H1 (cell line): ENCODE measurements around the gene FMNL2. TPM values are rescaled to one million over a fixed set of nuclear protein-coding genes. Genes with fewer than 3 reads are reported as not detected.

Experiments used
- CTCF ChIA-PET: fragments of 300-600 bp; sonication (Branson Sonifier 250); formaldehyde crosslinking; loops from one replicate; lab custom pipeline; 2021; ENCODE audit not compliant: partially characterized antibody; lab: Charles Lee
- POLR2A ChIA-PET: fragments of 300-600 bp; sonication (Branson Sonifier 250); formaldehyde crosslinking; loops from one replicate; lab custom pipeline; 2021; ENCODE audit warnings: inconsistent platforms; ENCODE audit not compliant: partially characterized antibody; lab: Charles Lee
- DNase-seq, 2 experiments: peaks; one replicate each; pipeline versions ENCODE4 v3.0.0 to v3.0.0-alpha.2; 2010 to 2022; ENCODE audit warnings: low spot score in 2 of 2, low read depth in 1 of 2, mixed read lengths in 1 of 2
- FAIRE-seq: peaks from 2 replicates; lab custom pipeline; 2011; peaks lifted over from hg19 to GRCh38; lab: Jason Lieb, UNC
- H2AFZ ChIP-seq: 2 replicates; pipeline ENCODE4 v1.8.1; 2012; ENCODE audit warnings: low read length, inconsistent platforms
- H2AK5ac ChIP-seq: 2 replicates; pipeline ENCODE4 v1.6.1; 2013; ENCODE audit warnings: low read depth, low read length
- H2BK120ac ChIP-seq: replicated peaks from 2 replicates; pipeline ENCODE3; 2013; ENCODE audit warnings: low read depth, low read length, inconsistent platforms
- H2BK12ac ChIP-seq: 2 replicates; pipeline ENCODE4 v1.6.1; 2013; ENCODE audit warnings: low read depth, low read length
- H2BK15ac ChIP-seq: 2 replicates; pipeline ENCODE4 v1.6.1; 2013; ENCODE audit warnings: low read length
- H2BK20ac ChIP-seq: 2 replicates; pipeline ENCODE4 v1.6.1; 2013; ENCODE audit warnings: low read length
- H2BK5ac ChIP-seq: 2 replicates; pipeline ENCODE4 v1.6.1; 2013; ENCODE audit warnings: low read depth, low read length
- H3K14ac ChIP-seq: 2 replicates; pipeline ENCODE4 v1.6.1; 2013; ENCODE audit warnings: inconsistent platforms; ENCODE audit not compliant: insufficient read length
- H3K18ac ChIP-seq: 2 replicates; pipeline ENCODE4 v1.6.1; 2013; ENCODE audit warnings: low read length; ENCODE audit errors: extremely low read depth
- H3K23ac ChIP-seq: 2 replicates; pipeline ENCODE4 v1.6.1; 2013; ENCODE audit warnings: inconsistent platforms; ENCODE audit not compliant: insufficient read length
- H3K23me2 ChIP-seq: 2 replicates; pipeline ENCODE4 v1.6.1; 2013; ENCODE audit warnings: low read depth, low read length
- H3K27ac ChIP-seq: 2 replicates; pipeline ENCODE4 v1.6.1; 2011; ENCODE audit warnings: low read depth, low read length, inconsistent platforms
- H3K27me3 ChIP-seq, 4 experiments: replicated peaks in 1 of 4; 1 replicate in 1 of 4; 2 replicates in 3 of 4; pipeline versions ENCODE4 v1.6.1 to v1.8.1; 2011 to 2013; ENCODE audit warnings: low read length in 3 of 4, mild to moderate bottlenecking in 3 of 4, inconsistent platforms in 2 of 4, mixed read lengths in 2 of 4, moderate library complexity in 1 of 4; ENCODE audit not compliant: control insufficient read depth in 3 of 4, insufficient read depth in 3 of 4; ENCODE audit errors: extremely low read depth in 1 of 4
- H3K36me3 ChIP-seq, 4 experiments: 2 replicates each; pipeline versions ENCODE4 v1.6.1 to v1.8.1; 2011 to 2013; ENCODE audit warnings: mild to moderate bottlenecking in 4 of 4, low read length in 3 of 4, moderate library complexity in 2 of 4, control low read depth in 1 of 4, inconsistent platforms in 1 of 4; ENCODE audit not compliant: insufficient read depth in 4 of 4, control insufficient read depth in 2 of 4
- H3K4ac ChIP-seq: replicated peaks from 2 replicates; pipeline ENCODE3; 2013; ENCODE audit warnings: low read length, low read depth, mixed read lengths, inconsistent platforms; ENCODE audit not compliant: insufficient read length
- H3K4me1 ChIP-seq, 4 experiments: replicated peaks in 1 of 4; 1 replicate in 1 of 4; 2 replicates in 3 of 4; pipeline versions ENCODE4 v1.6.1 to v1.8.1; 2011 to 2013; ENCODE audit warnings: low read length in 3 of 4, inconsistent platforms in 2 of 4, mixed read lengths in 1 of 4; ENCODE audit not compliant: insufficient read depth in 4 of 4, control insufficient read depth in 3 of 4
- H3K4me2 ChIP-seq, 2 experiments: 2 replicates each; pipeline versions ENCODE4 v1.6.1 to v1.8.1; 2011 to 2013; ENCODE audit warnings: low read depth in 2 of 2, low read length in 2 of 2, control low read depth in 1 of 2, inconsistent platforms in 1 of 2, mild to moderate bottlenecking in 1 of 2; ENCODE audit not compliant: insufficient read depth in 1 of 2
- H3K4me3 ChIP-seq, 4 experiments: fragments of 200-600, 300-600 bp in 1 of 4; sonication (generic), shearing (Covaris generic), sonication (Bioruptor Twin) in 1 of 4; 2 replicates each; pipeline versions ENCODE4 v1.5.1 to v1.8.1; 2011 to 2016; ENCODE audit warnings: low read length in 4 of 4, low read depth in 3 of 4, control low read depth in 2 of 4, inconsistent platforms in 2 of 4, mild to moderate bottlenecking in 2 of 4, mixed read lengths in 1 of 4, moderate library complexity in 1 of 4; ENCODE audit not compliant: insufficient read depth in 2 of 4; ENCODE audit errors: extremely low read depth in 1 of 4
- H3K56ac ChIP-seq: replicated peaks from 2 replicates; pipeline ENCODE3; 2013; ENCODE audit warnings: low read depth, mild to moderate bottlenecking, mixed read lengths, low read length, inconsistent platforms; ENCODE audit not compliant: insufficient read length
- H3K79me1 ChIP-seq: 2 replicates; pipeline ENCODE4 v1.6.1; 2013; ENCODE audit warnings: low read depth, low read length, control low read depth
- H3K79me2 ChIP-seq, 2 experiments: 2 replicates each; pipeline versions ENCODE4 v1.6.1 to v1.8.1; 2012 to 2013; ENCODE audit warnings: low read length in 2 of 2, mild to moderate bottlenecking in 2 of 2, inconsistent platforms in 1 of 2; ENCODE audit not compliant: insufficient read depth in 2 of 2, control insufficient read depth in 1 of 2
- H3K9ac ChIP-seq, 4 experiments: replicated peaks in 1 of 4; 1 replicate in 1 of 4; 2 replicates in 3 of 4; pipeline versions ENCODE4 v1.6.1 to v1.8.1; 2011 to 2013; ENCODE audit warnings: low read depth in 3 of 4, low read length in 3 of 4, control low read depth in 2 of 4, mild to moderate bottlenecking in 2 of 4, moderate library complexity in 2 of 4, inconsistent platforms in 1 of 4; ENCODE audit errors: extremely low read depth in 1 of 4
- H3K9me3 ChIP-seq, 2 experiments: 2 replicates each; pipeline versions ENCODE4 v1.6.1 to v1.8.1; 2012 to 2013; ENCODE audit warnings: mild to moderate bottlenecking in 2 of 2, moderate library complexity in 2 of 2, control low read depth in 1 of 2, inconsistent platforms in 1 of 2, low read depth in 1 of 2, low read length in 1 of 2, mixed read lengths in 1 of 2; ENCODE audit not compliant: insufficient read depth in 2 of 2
- H4K20me1 ChIP-seq, 2 experiments: replicated peaks in 1 of 2; 2 replicates each; pipeline versions ENCODE3 to v1.8.1; 2011 to 2013; ENCODE audit warnings: inconsistent platforms in 2 of 2, low read length in 2 of 2, mild to moderate bottlenecking in 1 of 2; ENCODE audit not compliant: insufficient read depth in 2 of 2, control insufficient read depth in 1 of 2
- H4K5ac ChIP-seq: 2 replicates; pipeline ENCODE4 v1.6.1; 2013; ENCODE audit warnings: low read length, low read depth, mixed read lengths, inconsistent platforms; ENCODE audit not compliant: insufficient read length
- H4K8ac ChIP-seq: 2 replicates; pipeline ENCODE4 v1.8.0; 2013; ENCODE audit warnings: mild to moderate bottlenecking, moderate library complexity, low read length, inconsistent platforms; ENCODE audit not compliant: insufficient read depth; ENCODE audit errors: extremely low read depth
- H4K91ac ChIP-seq: replicated peaks from 2 replicates; pipeline ENCODE3; 2013; ENCODE audit warnings: low read length, mixed read lengths, inconsistent platforms; ENCODE audit not compliant: insufficient read length
- ATF2 ChIP-seq: IDR thresholded peaks from 2 replicates; pipeline ENCODE4 v1.6.1; 2012; ENCODE audit warnings: low read length, inconsistent platforms
- CHD2 ChIP-seq: IDR thresholded peaks from 2 replicates; pipeline ENCODE4 v1.6.1; 2012; ENCODE audit warnings: low read length, improper control_type of control experiment
- RBBP5 ChIP-seq: IDR thresholded peaks from 2 replicates; pipeline ENCODE4 v1.7.1; 2012; ENCODE audit warnings: low read depth, mild to moderate bottlenecking, inconsistent platforms, low read length, moderate library complexity, borderline replicate concordance
- SIRT6 ChIP-seq: IDR thresholded peaks from one replicate; pipeline ENCODE4 v1.7.1; 2012; ENCODE audit warnings: low read length, inconsistent platforms
- TAF1 ChIP-seq: IDR thresholded peaks from 2 replicates; pipeline ENCODE4 v1.6.1; 2011; ENCODE audit warnings: mild to moderate bottlenecking, low read depth, low read length
- WGBS, 2 experiments: shearing (Covaris generic) in 1 of 2; methylation state at CpG; one replicate each; pipeline versions ENCODE4 v1.1.6 to v1.1.7; 2013 to 2015; ENCODE audit warnings: low lambda C conversion rate in 2 of 2, mixed read lengths in 2 of 2, inconsistent platforms in 1 of 2, low coverage in 1 of 2, missing lambda C conversion rate in 1 of 2; ENCODE audit not compliant: insufficient replicate concordance in 2 of 2, insufficient coverage in 1 of 2, insufficient read length in 1 of 2; ENCODE audit errors: extremely low coverage in 1 of 2, missing lambda C conversion rate in 1 of 2; 5-methylcytosine and 5-hydroxymethylcytosine counted together
- polyA plus RNA-seq, 7 experiments: library from polyadenylated mRNA; depleted of rRNA in 3 of 7; stranded (reverse) in 5 of 7; unstranded in 2 of 7; fragments of >200 nt in 5 of 7; fragments of 200-250 nt in 2 of 7; gene quantifications; 1 replicate in 5 of 7; 2 replicates in 1 of 7; 4 replicates in 1 of 7; pipeline versions ENCODE4 v1.2.1 to v1.2.3, GENCODE V29; 2011 to 2013; ENCODE audit warnings: missing spikeins in 2 of 7, mixed read lengths in 2 of 7
- total RNA-seq: library from RNA; stranded (reverse); fragmentation: NEBNext Ultra II Directional; extraction: Animal tissue kit (Norgen Biotek cat#: 25700); gene quantifications from 2 replicates; pipeline ENCODE4 v1.2.1, GENCODE V29; 2021

FMNL2 gene
- total and polyA plus RNA-seq, 2 of the 8 experiments (the other 6 are each of a cell fraction or from before 2014, with no cell fraction given): 15.5 to 45.1 TPM

GRCh38 chr2:152488075-152488474 lies 153.1 kb downstream of the FMNL2 start:
- Histone ChIP-seq H3K4me2 (no peak overlapping the region), H3K4me1 (peaks cover 2 to 26% (median 16%) of the 10 kb centered on the region in 4 experiments; a peak in 6 of 7 replicates), H2BK20ac (no peak overlapping the region), H4K8ac (no peak overlapping the region), H3K36me3 (no peaks in the 10 kb centered on the region), H4K20me1 (no peaks in the 10 kb centered on the region), H2AFZ (no peak overlapping the region), H3K4ac (no peak overlapping the region), H3K23ac (no peak overlapping the region), H3K56ac (no peak overlapping the region), H3K9ac (no peak overlapping the region), H3K23me2 (peaks cover 1% of the 10 kb centered on the region), H2BK120ac (no peak overlapping the region), H3K18ac (no peak overlapping the region), H2BK5ac (no peak overlapping the region), H2AK5ac (no peak overlapping the region), H3K14ac (no peak overlapping the region), H3K27ac (no peak overlapping the region), H3K79me2 (peaks cover 3 to 85% of the 10 kb centered on the region in 2 experiments; a peak in 3 of 4 replicates), H3K27me3 (no peaks in the 10 kb centered on the region), H4K5ac (no peak overlapping the region), H2BK12ac (no peak overlapping the region), H3K79me1 (peaks cover 14% of the 10 kb centered on the region; the same call in 1 of the 2 replicates), H2BK15ac (no peak overlapping the region), H4K91ac (no peak overlapping the region), H3K4me3 (no peak overlapping the region), H3K9me3 (no peaks in the 10 kb centered on the region)
- DNase-seq (no peak), FAIRE-seq (no peak)
- ChIA-PET POLR2A (no interaction called here), CTCF (no interaction called here)
- 79% methylated on average over 2 of the region's 2 CpGs; no CpG with 5 or more reads in 1 of the 2 experiments for WGBS, 2 experiments
- TF ChIP-seq ATF2: no peak
- TF ChIP-seq TAF1: no peak
- TF ChIP-seq SIRT6: no peak
- TF ChIP-seq RBBP5: no peak
- no peak for TF ChIP-seq CHD2
